GM13977 (cell line): Measurements from ENCODE around the gene BPTF.
"Not testable (repeated sequence)": the region's sequence is repeated elsewhere in the genome, so short reads cannot be mapped to it uniquely, and the experiment has no call there.

ENCODE experiments used
- DNase-seq: peaks from one replicate; pipeline ENCODE4 v3.0.0; 2012; ENCODE audit warnings: low spot score
- CTCF ChIP-seq: IDR thresholded peaks from 2 replicates; pipeline ENCODE4 v1.5.1; 2012; ENCODE audit warnings: mild to moderate bottlenecking, control low read depth; ENCODE audit not compliant: insufficient read depth; ENCODE audit errors: extremely low read depth, missing control alignments
- in situ Hi-C: fragments of 300-500 bp; cut with MboI; formaldehyde crosslinking; loops from one replicate; pipeline ENCODE4 v1.12.0; 2022; ENCODE audit warnings: low sequenced_read_pairs, low pct_unique_long_range_greater_than_20kb, mixed read lengths, inconsistent platforms; ENCODE audit not compliant: unreplicated experiment

Gene BPTF

GRCh38 chr17:67994817-67995569, 169.7 kb downstream of the BPTF start:
- DNase-seq, result peak; percentile 35
- in situ Hi-C loops, result no loop called here
- no peak for TF ChIP-seq CTCF

- in situ Hi-C loops, result no loop called here
- DNase-seq, result peak; percentile 51
- TF ChIP-seq CTCF, result no peak
Measured at GRCh38 chr17:67995570-67996263, 170.4 kb downstream of the BPTF start.

- DNase-seq, result peak; percentile 26
- in situ Hi-C loops, result not testable (repeated sequence)
Measured at GRCh38 chr17:67996301-67997171, 171.2 kb downstream of the BPTF start, which contains the start of gene C17orf58. Gene C17orf58 (minus strand): TSS chr17:67996469. CDS start chr17:67996198, 271 bp downstream.

- in situ Hi-C loops, result no loop called here
- DNase-seq, result no peak
Measured at GRCh38 chr17:67998466-67998865, 173.2 kb downstream of the BPTF start.

GRCh38 chr17:67999291-67999911, 174.1 kb downstream of the BPTF start:
- in situ Hi-C loops, result no loop called here
- TF ChIP-seq CTCF, result no peak
- no peak for DNase-seq

More at GRCh38 chr17:67998466-67998865, 173.2 kb downstream of the BPTF start:
- TF ChIP-seq CTCF, result no peak

GRCh38 chr17:68004201-68004600, 178.9 kb downstream of the BPTF start:
- in situ Hi-C loops, result no loop called here
- no peak for DNase-seq
- TF ChIP-seq CTCF, result no peak
